Measurements from ENCODE around the gene ZDHHC22.

The ZDHHC22 gene

GRCh38 chr14:77125281-77125801 lies 16.2 kb downstream of the ZDHHC22 start:
- POLR2A ChIA-PET = no interaction called here
- CTCF ChIA-PET = interaction anchor here (0.6 to 2.0 kb wide), 6 partner anchors 13 to 139 kb away, joined by 3 to 5 read pairs (median 3); no protein-coding TSS in a partner anchor
- no peak overlapping the region for H3K27ac ChIP-seq (ENCODE audit: extremely low read depth, low read depth, low read length)
- no peaks in the 10 kb centered on the region for H3K9me3 ChIP-seq (ENCODE audit: control insufficient read depth, insufficient read depth, low read depth, low read length)
- TF ChIP-seq PRDM10 (tag by site-specific recombination; IDR thresholded peaks at IDR 0.05) (no peak), ZNF510 (tag by site-specific recombination; IDR thresholded peaks at IDR 0.05; ENCODE audit: insufficient replicate concordance) (no peak), INSM2 (tag by site-specific recombination; IDR thresholded peaks at IDR 0.05) (no peak), ZNF76 (tag by site-specific recombination; IDR thresholded peaks at IDR 0.05; ENCODE audit: borderline replicate concordance, low read depth) (no peak), ZNF645 (tag by site-specific recombination; IDR thresholded peaks at IDR 0.05) (no peak), ZNF560 (tag by site-specific recombination; IDR thresholded peaks at IDR 0.05; ENCODE audit: borderline replicate concordance) (no peak), ZSCAN30 (tag by site-specific recombination; IDR thresholded peaks at IDR 0.05) (no peak), ZNF549 (tag by site-specific recombination; IDR thresholded peaks at IDR 0.05) (no peak), GFI1B (tag by site-specific recombination; IDR thresholded peaks at IDR 0.05) (no peak), ZNF571 (tag by site-specific recombination; IDR thresholded peaks at IDR 0.05) (no peak), GLI2 (tag by site-specific recombination; IDR thresholded peaks at IDR 0.05; ENCODE audit: borderline replicate concordance, low read depth) (no peak), ZNF747 (tag by site-specific recombination; IDR thresholded peaks at IDR 0.05) (no peak), SETDB1 (IDR thresholded peaks at IDR 0.05; ENCODE audit: insufficient read length, low read length) (no peak), SCRT2 (tag by site-specific recombination; IDR thresholded peaks at IDR 0.05) (no peak), ZFHX2 (tag by site-specific recombination; conservative IDR thresholded peaks at IDR 0.05) (no peak), ZNF18 (tag by site-specific recombination; IDR thresholded peaks at IDR 0.05) (no peak), YY1 (tag by site-specific recombination; IDR thresholded peaks at IDR 0.05) (no peak), ZNF23 (tag by site-specific recombination; IDR thresholded peaks at IDR 0.05; ENCODE audit: borderline replicate concordance) (no peak), ZNF624 (tag by site-specific recombination; IDR thresholded peaks at IDR 0.05) (no peak)
- H3K4me3 ChIP-seq (ENCODE audit: low read depth, low read length) = no peak overlapping the region
- peaks cover 0 to 6% of the 10 kb centered on the region in 2 experiments; a peak in 1 of 3 replicates for H3K36me3 ChIP-seq (ENCODE audit: control insufficient read depth in 2 of 2, insufficient read depth in 1 of 2, low read length in 2 of 2)
- H3K4me1 ChIP-seq (ENCODE audit: control insufficient read depth, insufficient read depth, low read length) = no peaks in the 10 kb centered on the region; the same call in 1 of the 2 replicates
